Liver (tissue), 3 donors: ENCODE data around the gene PRR5L.

Experiments
- EGR1 ChIP-seq, 2 donors: IDR thresholded peaks; 2 replicates each; pipeline ENCODE4 v1.6.1; 2016 to 2018; ENCODE audit warnings: antibody characterized with exemption in 2 of 2, low read depth in 2 of 2
- FOXA1 ChIP-seq: IDR thresholded peaks from 2 replicates; pipeline ENCODE4 v1.6.1; 2016; ENCODE audit warnings: antibody characterized with exemption
- GABPA ChIP-seq, 2 donors: IDR thresholded peaks in 1 of 2; conservative IDR thresholded peaks in 1 of 2; 2 replicates each; pipeline ENCODE4 v1.6.1; 2016; ENCODE audit warnings: antibody characterized with exemption in 2 of 2, mild to moderate bottlenecking in 1 of 2, moderate library complexity in 1 of 2
- JUND ChIP-seq, 2 donors: IDR thresholded peaks; 2 replicates each; pipeline ENCODE4 v1.6.1; 2016; ENCODE audit warnings: antibody characterized with exemption in 2 of 2
- RAD21 ChIP-seq, 2 donors: IDR thresholded peaks; 2 replicates each; pipeline ENCODE4 v1.6.1; 2016; ENCODE audit warnings: antibody characterized with exemption in 2 of 2, mild to moderate bottlenecking in 2 of 2
- SP1 ChIP-seq: IDR thresholded peaks from 2 replicates; pipeline ENCODE4 v1.6.1; 2018; ENCODE audit warnings: antibody characterized with exemption, mild to moderate bottlenecking
- YY1 ChIP-seq: IDR thresholded peaks from 2 replicates; pipeline ENCODE4 v1.6.1; 2016; ENCODE audit warnings: antibody characterized with exemption, mild to moderate bottlenecking
- TF ChIP-seq, protein P1 (sequence below): fragments of 150-350 bp; IDR thresholded peaks from 2 replicates; pipeline ENCODE4 v1.5.1; 2017; ENCODE audit warnings: improper control_type of control experiment, low read depth, low read length; ENCODE audit not compliant: missing input control
- TF ChIP-seq, protein P2 (sequence below): IDR thresholded peaks from 2 replicates; pipeline ENCODE4 v1.6.1; 2016; ENCODE audit warnings: antibody characterized with exemption
- donor health status: healthy.
- donor health status: healthy.

DNA sequence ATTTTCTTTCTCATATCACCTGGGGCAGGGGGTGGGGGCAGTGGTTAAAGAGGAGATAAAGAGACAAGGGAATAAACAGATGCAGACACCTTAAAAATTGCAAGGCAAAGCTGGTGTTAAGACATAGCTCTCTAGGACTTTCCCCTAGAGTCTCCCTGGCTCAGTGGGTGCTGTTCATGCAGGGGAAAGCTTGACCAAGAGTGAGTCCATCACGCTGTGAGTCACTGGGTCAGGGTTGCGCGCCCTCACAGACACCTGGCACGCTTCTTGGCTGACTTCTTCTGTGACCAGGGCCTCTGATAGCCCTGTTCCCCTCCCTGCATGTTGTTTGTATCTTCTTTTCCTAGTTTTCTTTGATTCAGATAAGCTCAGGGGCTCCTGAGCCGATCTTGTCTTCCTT is 38.7 kb upstream of the PRR5L start:
- no peak for TF ChIP-seq JUND (IDR thresholded peaks at IDR 0.05)
- TF ChIP-seq, protein P1, sequence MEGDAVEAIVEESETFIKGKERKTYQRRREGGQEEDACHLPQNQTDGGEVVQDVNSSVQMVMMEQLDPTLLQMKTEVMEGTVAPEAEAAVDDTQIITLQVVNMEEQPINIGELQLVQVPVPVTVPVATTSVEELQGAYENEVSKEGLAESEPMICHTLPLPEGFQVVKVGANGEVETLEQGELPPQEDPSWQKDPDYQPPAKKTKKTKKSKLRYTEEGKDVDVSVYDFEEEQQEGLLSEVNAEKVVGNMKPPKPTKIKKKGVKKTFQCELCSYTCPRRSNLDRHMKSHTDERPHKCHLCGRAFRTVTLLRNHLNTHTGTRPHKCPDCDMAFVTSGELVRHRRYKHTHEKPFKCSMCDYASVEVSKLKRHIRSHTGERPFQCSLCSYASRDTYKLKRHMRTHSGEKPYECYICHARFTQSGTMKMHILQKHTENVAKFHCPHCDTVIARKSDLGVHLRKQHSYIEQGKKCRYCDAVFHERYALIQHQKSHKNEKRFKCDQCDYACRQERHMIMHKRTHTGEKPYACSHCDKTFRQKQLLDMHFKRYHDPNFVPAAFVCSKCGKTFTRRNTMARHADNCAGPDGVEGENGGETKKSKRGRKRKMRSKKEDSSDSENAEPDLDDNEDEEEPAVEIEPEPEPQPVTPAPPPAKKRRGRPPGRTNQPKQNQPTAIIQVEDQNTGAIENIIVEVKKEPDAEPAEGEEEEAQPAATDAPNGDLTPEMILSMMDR = no peak
- no peak for TF ChIP-seq FOXA1
- TF ChIP-seq YY1 = no peak
- no peak for TF ChIP-seq SP1
- TF ChIP-seq, protein P2, sequence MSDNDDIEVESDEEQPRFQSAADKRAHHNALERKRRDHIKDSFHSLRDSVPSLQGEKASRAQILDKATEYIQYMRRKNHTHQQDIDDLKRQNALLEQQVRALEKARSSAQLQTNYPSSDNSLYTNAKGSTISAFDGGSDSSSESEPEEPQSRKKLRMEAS = no peak
- no peak for TF ChIP-seq RAD21 (IDR thresholded peaks at IDR 0.05)
- TF ChIP-seq GABPA (IDR thresholded peaks at IDR 0.05 in 1 of 2, conservative IDR thresholded peaks at IDR 0.05 in 1 of 2) = no peak
- TF ChIP-seq EGR1 (IDR thresholded peaks at IDR 0.05; ENCODE audit: low read depth in 2 of 2) = no peak
